NCI-H1048 (cell line): ENCODE results near the gene SORCS2.
"Not testable (repeated sequence)": the region's sequence is repeated elsewhere in the genome, so short reads cannot be mapped to it uniquely, and the experiment has no call there.

Source experiments
- DNase-seq: peaks from one replicate; lab custom pipeline; 2025; lab: John Stamatoyannopoulos, UW

Gene SORCS2

GRCh38 chr4:7585768-7586167 is 393.4 kb downstream of the SORCS2 start:
- no peak for DNase-seq

GRCh38 chr4:7587433-7588405 is 395.4 kb downstream of the SORCS2 start:
- DNase-seq: no peak

- no peak for DNase-seq
Measured at GRCh38 chr4:7590189-7590588, 397.9 kb downstream of the SORCS2 start.

- no peak for DNase-seq
Measured at GRCh38 chr4:7590899-7591298, 398.6 kb downstream of the SORCS2 start.

GRCh38 chr4:7591409-7592053 is 399.2 kb downstream of the SORCS2 start:
- DNase-seq: no peak

GRCh38 chr4:7593646-7594412 is 401.5 kb downstream of the SORCS2 start:
- DNase-seq: no peak

GRCh38 chr4:7595934-7596461 is 403.7 kb downstream of the SORCS2 start:
- DNase-seq: no peak

- DNase-seq: no peak
Measured at GRCh38 chr4:7596918-7597606, 404.7 kb downstream of the SORCS2 start.

- no peak for DNase-seq
Measured at GRCh38 chr4:7598939-7599790, 406.8 kb downstream of the SORCS2 start.

- DNase-seq: no peak
Measured at GRCh38 chr4:7600247-7600646, 407.9 kb downstream of the SORCS2 start.

GRCh38 chr4:7602166-7602565 is 409.8 kb downstream of the SORCS2 start:
- DNase-seq: not testable (repeated sequence)

GRCh38 chr4:7607156-7607910 is 415.0 kb downstream of the SORCS2 start:
- DNase-seq: no peak

- DNase-seq: no peak
Measured at GRCh38 chr4:7608046-7608445, 415.7 kb downstream of the SORCS2 start.

- DNase-seq: no peak
Measured at GRCh38 chr4:7609316-7609715, 417.0 kb downstream of the SORCS2 start.

- DNase-seq: no peak
Measured at GRCh38 chr4:7610022-7610670, 417.8 kb downstream of the SORCS2 start.

- no peak for DNase-seq
Measured at GRCh38 chr4:7610841-7611240, 418.5 kb downstream of the SORCS2 start.

- no peak for DNase-seq
Measured at GRCh38 chr4:7612311-7612897, 420.1 kb downstream of the SORCS2 start.

GRCh38 chr4:7614350-7614949 is 422.1 kb downstream of the SORCS2 start:
- DNase-seq: no peak

- DNase-seq: no peak
Measured at GRCh38 chr4:7616193-7616592, 423.9 kb downstream of the SORCS2 start.
